ENCODE results near the gene MTFR1L. TPM values are rescaled to one million over a fixed set of nuclear protein-coding genes. Genes with fewer than 3 reads are reported as not detected.

MTFR1L gene
- 10 to 100 TPM; 71.4 to 89.1 (median 77.6) TPM for polyA plus RNA-seq (ENCODE audit: insufficient read depth in 1 of 5, insufficient read length in 5 of 5, low replicate concordance in 1 of 5)
- long read RNA-seq, donor 1, transcript MTFR1L-203 (7 exons, 2,004 nt): major isoform, 11 of 21 reads
- long read RNA-seq, donor 1, partial matches to known transcripts: 5 of 21 reads
- long read RNA-seq, donor 1, other reads (novel, unspliced or antisense): 0 of 21 reads
- long read RNA-seq, donor 2, transcript MTFR1L-203 (7 exons, 2,004 nt): major isoform, 5 of 26 reads
- long read RNA-seq, donor 2, partial matches to known transcripts: 20 of 26 reads
- long read RNA-seq, donor 2, other reads (novel, unspliced or antisense): 0 of 26 reads
- long read RNA-seq, donor 3, transcript MTFR1L-203 (7 exons, 2,004 nt): major isoform, 11 of 41 reads
- long read RNA-seq, donor 3, partial matches to known transcripts: 25 of 41 reads
- long read RNA-seq, donor 3, other reads (novel, unspliced or antisense): 0 of 41 reads
- long read RNA-seq, donor 4, transcript MTFR1L-203 (7 exons, 2,004 nt): major isoform, 5 of 29 reads
- long read RNA-seq, donor 4, partial matches to known transcripts: 21 of 29 reads
- long read RNA-seq, donor 4, other reads (novel, unspliced or antisense): 0 of 29 reads
- long read RNA-seq, donor 5, transcript MTFR1L-203 (7 exons, 2,004 nt): major isoform, 22 of 72 reads
- long read RNA-seq, donor 5, partial matches to known transcripts: 43 of 72 reads
- long read RNA-seq, donor 5, other reads (novel, unspliced or antisense): 0 of 72 reads
- long read RNA-seq, donor 6, transcript MTFR1L-203 (7 exons, 2,004 nt): major isoform, 9 of 12 reads
- long read RNA-seq, donor 6, partial matches to known transcripts: 0 of 12 reads
- long read RNA-seq, donor 6, other reads (novel, unspliced or antisense): 0 of 12 reads
- long read RNA-seq, donor 7, transcript MTFR1L-203 (7 exons, 2,004 nt): major isoform, 16 of 1,798 reads
- long read RNA-seq, donor 7, partial matches to known transcripts: 587 of 1,798 reads
- long read RNA-seq, donor 7, other reads (novel, unspliced or antisense): 1,192 of 1,798 reads
- long read RNA-seq, donor 8, transcript MTFR1L-203 (7 exons, 2,004 nt): major isoform, 5 of 7 reads
- long read RNA-seq, donor 8, partial matches to known transcripts: 0 of 7 reads
- long read RNA-seq, donor 8, other reads (novel, unspliced or antisense): 0 of 7 reads

GRCh38 chr1:25819491-25820246 lies at the start of gene MTFR1L:
Gene MTFR1L (plus strand): TSS chr1:25819954. CDS start chr1:25823105, 3,151 bp downstream.
- DNase-seq: peak; percentile 85 to 88

- no peak for DNase-seq
Observed at GRCh38 chr1:25770541-25771220, 49.1 kb upstream of the MTFR1L start.

GRCh38 chr1:25771221-25772114 lies 48.3 kb upstream of the MTFR1L start:
- peak; percentile 23 to 30 for DNase-seq

GRCh38 chr1:25772164-25772563 lies 47.6 kb upstream of the MTFR1L start:
- DNase-seq: no peak

- no peak for DNase-seq
Observed at GRCh38 chr1:25772692-25773245, 47.0 kb upstream of the MTFR1L start.

- no peak for DNase-seq
Observed at GRCh38 chr1:25773441-25774125, 46.2 kb upstream of the MTFR1L start.

GRCh38 chr1:25774206-25774803 lies 45.4 kb upstream of the MTFR1L start:
- DNase-seq: no peak

GRCh38 chr1:25774921-25775771 lies 44.6 kb upstream of the MTFR1L start:
- DNase-seq: no peak

GRCh38 chr1:25779388-25779787 lies 40.4 kb upstream of the MTFR1L start:
- DNase-seq: no peak

- DNase-seq: no peak
Observed at GRCh38 chr1:25779894-25780293, 39.9 kb upstream of the MTFR1L start.

GRCh38 chr1:25780318-25781129 lies 39.2 kb upstream of the MTFR1L start:
- no peak for DNase-seq

GRCh38 chr1:25781130-25781433 lies 38.7 kb upstream of the MTFR1L start:
- no peak for DNase-seq

GRCh38 chr1:25782608-25783201 lies 37.0 kb upstream of the MTFR1L start:
- DNase-seq: no peak

- no peak for DNase-seq
Observed at GRCh38 chr1:25784575-25785051, 35.1 kb upstream of the MTFR1L start.

- DNase-seq: no peak
Observed at GRCh38 chr1:25785333-25786067, 34.3 kb upstream of the MTFR1L start.
